MCF 10A (cell line): ENCODE data around the gene CDKL1. TPM values are rescaled to one million over a fixed set of nuclear protein-coding genes. Genes with fewer than 3 reads are reported as not detected.

Experiments
- BruUV-seq: library from RNA; stranded (reverse); fragments of 400-500 nt; replicated peaks from 2 replicates; lab custom pipeline; 2021; lab: Mats Ljungman, UMichigan
- CTCF ChIA-PET: fragments of 300-600 bp; sonication (Branson Sonifier 250); formaldehyde crosslinking; extraction: SDS; loops from one replicate; lab custom pipeline; 2021; ENCODE audit warnings: antibody characterized with exemption, inconsistent platforms; lab: Yijun Ruan, JAX
- POLR2A ChIA-PET: fragments of 300-600, 350-650 bp; sonication (Branson Sonifier 250); formaldehyde crosslinking; extraction: SDS; loops from one replicate; lab custom pipeline; 2020; ENCODE audit warnings: antibody characterized with exemption, inconsistent platforms; lab: Yijun Ruan, JAX
- DNase-seq: peaks from one replicate; pipeline ENCODE4 v3.0.0-alpha.2; 2018; ENCODE audit not compliant: unreplicated experiment
- H3K27ac Mint-ChIP-seq: one replicate; pipeline ENCODE4 v1.8.0; 2022; ENCODE audit warnings: mild to moderate bottlenecking, low read depth, mixed read lengths; ENCODE audit not compliant: unreplicated experiment
- H3K27me3 Mint-ChIP-seq: one replicate; pipeline ENCODE4 v1.8.0; 2022; ENCODE audit warnings: mixed read lengths; ENCODE audit not compliant: insufficient read depth, unreplicated experiment
- H3K36me3 Mint-ChIP-seq: one replicate; pipeline ENCODE4 v1.8.0; 2022; ENCODE audit warnings: mild to moderate bottlenecking, moderate library complexity, mixed read lengths; ENCODE audit not compliant: insufficient read depth, unreplicated experiment
- H3K4me1 Mint-ChIP-seq: one replicate; pipeline ENCODE4 v1.8.0; 2022; ENCODE audit warnings: mixed read lengths; ENCODE audit not compliant: insufficient read depth, unreplicated experiment
- H3K4me3 Mint-ChIP-seq: one replicate; pipeline ENCODE4 v1.8.0; 2022; ENCODE audit warnings: mild to moderate bottlenecking, moderate library complexity, mixed read lengths; ENCODE audit not compliant: unreplicated experiment
- H3K9me3 Mint-ChIP-seq: one replicate; pipeline ENCODE4 v1.8.0; 2022; ENCODE audit warnings: mixed read lengths; ENCODE audit not compliant: unreplicated experiment
- CTCF ChIP-seq: fragments of 200-600 bp; IDR thresholded peaks from one replicate; pipeline ENCODE4 v1.8.0; 2022; ENCODE audit warnings: antibody characterized with exemption, mild to moderate bottlenecking; ENCODE audit not compliant: unreplicated experiment
- intact Hi-C: fragments of 100-400 bp; cut with micrococcal nuclease; formaldehyde crosslinking; loops from 2 replicates; pipeline ENCODE4 v1.14.1; 2022
- total RNA-seq: library from RNA; stranded (reverse); gene quantifications from 2 replicates; pipeline ENCODE4 v1.2.3, GENCODE V29; 2022

CDKL1 gene
- total RNA-seq, 1 experiment from 2014 or later: 26.3 TPM

GRCh38 chr14:50425105-50425504 lies 28.4 kb upstream of the CDKL1 start:
- ChIA-PET POLR2A (interaction anchor here (0.6 to 1.0 kb wide), 2 partner anchors 92 to 113 kb away, joined by 3 read pairs; partner anchors contain the start of gene L2HGDH), CTCF (interaction anchor here (1.1 kb wide), 2 partner anchors 29 to 107 kb away, joined by 4 to 5 read pairs; partner anchors contain the start of gene CDKL1)
- intact Hi-C loops: no loop called here
- no TSS peak for BruUV-seq
- DNase-seq: no peak
- Mint-ChIP-seq H3K27ac (no peak overlapping the region), H3K36me3 (peaks cover 39% of the 10 kb centered on the region), H3K4me3 (no peak overlapping the region), H3K4me1 (no peaks in the 10 kb centered on the region), H3K9me3 (no peaks in the 10 kb centered on the region), H3K27me3 (no peaks in the 10 kb centered on the region)
- TF ChIP-seq CTCF: no peak

- Mint-ChIP-seq H3K4me1 (no peaks in the 10 kb centered on the region), H3K36me3 (peaks cover 44% of the 10 kb centered on the region), H3K27me3 (no peaks in the 10 kb centered on the region), H3K4me3 (no peak overlapping the region), H3K9me3 (no peaks in the 10 kb centered on the region), H3K27ac (no peak overlapping the region)
- POLR2A ChIA-PET: interaction anchor here (0.8 kb wide), 1 partner anchor 26 kb away, joined by 3 read pairs; no protein-coding TSS in a partner anchor
- intact Hi-C loops: no loop called here
- BruUV-seq: no TSS peak
- no peak for DNase-seq
- CTCF ChIA-PET: no interaction called here
- no peak for TF ChIP-seq CTCF
Measured at GRCh38 chr14:50423529-50423928, 26.8 kb upstream of the CDKL1 start.

- peaks cover 61% of the 10 kb centered on the region for H3K36me3 Mint-ChIP-seq
- intact Hi-C loops: no loop called here
- H3K27ac Mint-ChIP-seq: no peak overlapping the region
- TF ChIP-seq CTCF: no peak
- BruUV-seq: no TSS peak
- ChIA-PET POLR2A (interaction anchor here (0.6 kb wide), 1 partner anchor 26 kb away, joined by 3 read pairs; no protein-coding TSS in a partner anchor), CTCF (interaction anchor here (0.6 kb wide), 1 partner anchor 78 kb away, joined by 3 read pairs; no protein-coding TSS in a partner anchor)
- H3K4me3 Mint-ChIP-seq: no peak overlapping the region
- peaks cover 6% of the 10 kb centered on the region for H3K4me1 Mint-ChIP-seq
- no peak for DNase-seq
- H3K27me3 Mint-ChIP-seq: no peaks in the 10 kb centered on the region
- no peaks in the 10 kb centered on the region for H3K9me3 Mint-ChIP-seq
Measured at GRCh38 chr14:50421499-50421898, 24.8 kb upstream of the CDKL1 start.

- no peaks in the 10 kb centered on the region for H3K27me3 Mint-ChIP-seq
- H3K27ac Mint-ChIP-seq: peak overlapping the region; percentile 42
Measured at GRCh38 chr14:50417853-50418252, 21.2 kb upstream of the CDKL1 start.

More at GRCh38 chr14:50417853-50418252, 21.2 kb upstream of the CDKL1 start:
- H3K4me1 Mint-ChIP-seq: peaks cover 6% of the 10 kb centered on the region
- peaks cover 49% of the 10 kb centered on the region for H3K36me3 Mint-ChIP-seq
- H3K9me3 Mint-ChIP-seq: no peaks in the 10 kb centered on the region
- no TSS peak for BruUV-seq
- no peak for TF ChIP-seq CTCF
- ChIA-PET POLR2A (interaction anchor here (0.6 to 1.1 kb wide), 4 partner anchors 11 to 21 kb away, joined by 3 to 5 read pairs (median 4); partner anchors contain the start of gene CDKL1), CTCF (no interaction called here)
- DNase-seq: no peak
- no peak overlapping the region for H3K4me3 Mint-ChIP-seq
- intact Hi-C loops: no loop called here
